H1 (cell line): ENCODE data around the gene CST5. TPM values are rescaled to one million over a fixed set of nuclear protein-coding genes. Genes with fewer than 3 reads are reported as not detected.

Experiments used
- CTCF ChIA-PET: fragments of 300-600 bp; sonication (Branson Sonifier 250); formaldehyde crosslinking; loops from one replicate; lab custom pipeline; 2021; ENCODE audit not compliant: partially characterized antibody; lab: Charles Lee
- POLR2A ChIA-PET: fragments of 300-600 bp; sonication (Branson Sonifier 250); formaldehyde crosslinking; loops from one replicate; lab custom pipeline; 2021; ENCODE audit warnings: inconsistent platforms; ENCODE audit not compliant: partially characterized antibody; lab: Charles Lee
- DNase-seq, 2 experiments: peaks; one replicate each; pipeline versions ENCODE4 v3.0.0 to v3.0.0-alpha.2; 2010 to 2022; ENCODE audit warnings: low spot score in 2 of 2, low read depth in 1 of 2, mixed read lengths in 1 of 2
- FAIRE-seq: peaks from 2 replicates; lab custom pipeline; 2011; peaks lifted over from hg19 to GRCh38; lab: Jason Lieb, UNC
- H2AFZ ChIP-seq: 2 replicates; pipeline ENCODE4 v1.8.1; 2012; ENCODE audit warnings: low read length, inconsistent platforms
- H2AK5ac ChIP-seq: 2 replicates; pipeline ENCODE4 v1.6.1; 2013; ENCODE audit warnings: low read depth, low read length
- H2BK120ac ChIP-seq: replicated peaks from 2 replicates; pipeline ENCODE3; 2013; ENCODE audit warnings: low read depth, low read length, inconsistent platforms
- H2BK12ac ChIP-seq: 2 replicates; pipeline ENCODE4 v1.6.1; 2013; ENCODE audit warnings: low read depth, low read length
- H2BK15ac ChIP-seq: 2 replicates; pipeline ENCODE4 v1.6.1; 2013; ENCODE audit warnings: low read length
- H2BK20ac ChIP-seq: 2 replicates; pipeline ENCODE4 v1.6.1; 2013; ENCODE audit warnings: low read length
- H2BK5ac ChIP-seq: 2 replicates; pipeline ENCODE4 v1.6.1; 2013; ENCODE audit warnings: low read depth, low read length
- H3K14ac ChIP-seq: 2 replicates; pipeline ENCODE4 v1.6.1; 2013; ENCODE audit warnings: inconsistent platforms; ENCODE audit not compliant: insufficient read length
- H3K18ac ChIP-seq: 2 replicates; pipeline ENCODE4 v1.6.1; 2013; ENCODE audit warnings: low read length; ENCODE audit errors: extremely low read depth
- H3K23ac ChIP-seq: 2 replicates; pipeline ENCODE4 v1.6.1; 2013; ENCODE audit warnings: inconsistent platforms; ENCODE audit not compliant: insufficient read length
- H3K23me2 ChIP-seq: 2 replicates; pipeline ENCODE4 v1.6.1; 2013; ENCODE audit warnings: low read depth, low read length
- H3K27ac ChIP-seq: 2 replicates; pipeline ENCODE4 v1.6.1; 2011; ENCODE audit warnings: low read depth, low read length, inconsistent platforms
- H3K27me3 ChIP-seq, 4 experiments: replicated peaks in 1 of 4; 1 replicate in 1 of 4; 2 replicates in 3 of 4; pipeline versions ENCODE4 v1.6.1 to v1.8.1; 2011 to 2013; ENCODE audit warnings: low read length in 3 of 4, mild to moderate bottlenecking in 3 of 4, inconsistent platforms in 2 of 4, mixed read lengths in 2 of 4, moderate library complexity in 1 of 4; ENCODE audit not compliant: control insufficient read depth in 3 of 4, insufficient read depth in 3 of 4; ENCODE audit errors: extremely low read depth in 1 of 4
- H3K36me3 ChIP-seq, 4 experiments: 2 replicates each; pipeline versions ENCODE4 v1.6.1 to v1.8.1; 2011 to 2013; ENCODE audit warnings: mild to moderate bottlenecking in 4 of 4, low read length in 3 of 4, moderate library complexity in 2 of 4, control low read depth in 1 of 4, inconsistent platforms in 1 of 4; ENCODE audit not compliant: insufficient read depth in 4 of 4, control insufficient read depth in 2 of 4
- H3K4ac ChIP-seq: replicated peaks from 2 replicates; pipeline ENCODE3; 2013; ENCODE audit warnings: low read length, low read depth, mixed read lengths, inconsistent platforms; ENCODE audit not compliant: insufficient read length
- H3K4me1 ChIP-seq, 4 experiments: replicated peaks in 1 of 4; 1 replicate in 1 of 4; 2 replicates in 3 of 4; pipeline versions ENCODE4 v1.6.1 to v1.8.1; 2011 to 2013; ENCODE audit warnings: low read length in 3 of 4, inconsistent platforms in 2 of 4, mixed read lengths in 1 of 4; ENCODE audit not compliant: insufficient read depth in 4 of 4, control insufficient read depth in 3 of 4
- H3K4me2 ChIP-seq, 2 experiments: 2 replicates each; pipeline versions ENCODE4 v1.6.1 to v1.8.1; 2011 to 2013; ENCODE audit warnings: low read depth in 2 of 2, low read length in 2 of 2, control low read depth in 1 of 2, inconsistent platforms in 1 of 2, mild to moderate bottlenecking in 1 of 2; ENCODE audit not compliant: insufficient read depth in 1 of 2
- H3K4me3 ChIP-seq, 4 experiments: fragments of 200-600, 300-600 bp in 1 of 4; sonication (generic), shearing (Covaris generic), sonication (Bioruptor Twin) in 1 of 4; 2 replicates each; pipeline versions ENCODE4 v1.5.1 to v1.8.1; 2011 to 2016; ENCODE audit warnings: low read length in 4 of 4, low read depth in 3 of 4, control low read depth in 2 of 4, inconsistent platforms in 2 of 4, mild to moderate bottlenecking in 2 of 4, mixed read lengths in 1 of 4, moderate library complexity in 1 of 4; ENCODE audit not compliant: insufficient read depth in 2 of 4; ENCODE audit errors: extremely low read depth in 1 of 4
- H3K56ac ChIP-seq: replicated peaks from 2 replicates; pipeline ENCODE3; 2013; ENCODE audit warnings: low read depth, mild to moderate bottlenecking, mixed read lengths, low read length, inconsistent platforms; ENCODE audit not compliant: insufficient read length
- H3K79me1 ChIP-seq: 2 replicates; pipeline ENCODE4 v1.6.1; 2013; ENCODE audit warnings: low read depth, low read length, control low read depth
- H3K79me2 ChIP-seq, 2 experiments: 2 replicates each; pipeline versions ENCODE4 v1.6.1 to v1.8.1; 2012 to 2013; ENCODE audit warnings: low read length in 2 of 2, mild to moderate bottlenecking in 2 of 2, inconsistent platforms in 1 of 2; ENCODE audit not compliant: insufficient read depth in 2 of 2, control insufficient read depth in 1 of 2
- H3K9ac ChIP-seq, 4 experiments: replicated peaks in 1 of 4; 1 replicate in 1 of 4; 2 replicates in 3 of 4; pipeline versions ENCODE4 v1.6.1 to v1.8.1; 2011 to 2013; ENCODE audit warnings: low read depth in 3 of 4, low read length in 3 of 4, control low read depth in 2 of 4, mild to moderate bottlenecking in 2 of 4, moderate library complexity in 2 of 4, inconsistent platforms in 1 of 4; ENCODE audit errors: extremely low read depth in 1 of 4
- H3K9me3 ChIP-seq, 2 experiments: 2 replicates each; pipeline versions ENCODE4 v1.6.1 to v1.8.1; 2012 to 2013; ENCODE audit warnings: mild to moderate bottlenecking in 2 of 2, moderate library complexity in 2 of 2, control low read depth in 1 of 2, inconsistent platforms in 1 of 2, low read depth in 1 of 2, low read length in 1 of 2, mixed read lengths in 1 of 2; ENCODE audit not compliant: insufficient read depth in 2 of 2
- H4K20me1 ChIP-seq, 2 experiments: replicated peaks in 1 of 2; 2 replicates each; pipeline versions ENCODE3 to v1.8.1; 2011 to 2013; ENCODE audit warnings: inconsistent platforms in 2 of 2, low read length in 2 of 2, mild to moderate bottlenecking in 1 of 2; ENCODE audit not compliant: insufficient read depth in 2 of 2, control insufficient read depth in 1 of 2
- H4K5ac ChIP-seq: 2 replicates; pipeline ENCODE4 v1.6.1; 2013; ENCODE audit warnings: low read length, low read depth, mixed read lengths, inconsistent platforms; ENCODE audit not compliant: insufficient read length
- H4K8ac ChIP-seq: 2 replicates; pipeline ENCODE4 v1.8.0; 2013; ENCODE audit warnings: mild to moderate bottlenecking, moderate library complexity, low read length, inconsistent platforms; ENCODE audit not compliant: insufficient read depth; ENCODE audit errors: extremely low read depth
- H4K91ac ChIP-seq: replicated peaks from 2 replicates; pipeline ENCODE3; 2013; ENCODE audit warnings: low read length, mixed read lengths, inconsistent platforms; ENCODE audit not compliant: insufficient read length
- ATF3 ChIP-seq: IDR thresholded peaks from 2 replicates; pipeline ENCODE4 v1.6.1; 2011; ENCODE audit warnings: low read depth, mild to moderate bottlenecking, low read length; ENCODE audit not compliant: insufficient read depth
- CTCF ChIP-seq, 3 experiments: IDR thresholded peaks; 1 replicate in 2 of 3; 2 replicates in 1 of 3; pipeline versions ENCODE4 v1.5.1 to v1.6.1; 2011; ENCODE audit warnings: low read length in 3 of 3, mild to moderate bottlenecking in 3 of 3, inconsistent platforms in 2 of 3, low read depth in 1 of 3, moderate library complexity in 1 of 3; ENCODE audit not compliant: insufficient read depth in 1 of 3; ENCODE audit errors: control extremely low read depth in 1 of 3
- EGR1 ChIP-seq: IDR thresholded peaks from 2 replicates; pipeline ENCODE4 v1.6.1; 2011; ENCODE audit warnings: low read depth, low read length, borderline replicate concordance
- FOSL1 ChIP-seq: IDR thresholded peaks from 2 replicates; pipeline ENCODE4 v1.6.1; 2011; ENCODE audit warnings: mild to moderate bottlenecking, low read depth, low read length, moderate library complexity; ENCODE audit not compliant: insufficient read depth
- WGBS, 2 experiments: shearing (Covaris generic) in 1 of 2; methylation state at CpG; one replicate each; pipeline versions ENCODE4 v1.1.6 to v1.1.7; 2013 to 2015; ENCODE audit warnings: low lambda C conversion rate in 2 of 2, mixed read lengths in 2 of 2, inconsistent platforms in 1 of 2, low coverage in 1 of 2, missing lambda C conversion rate in 1 of 2; ENCODE audit not compliant: insufficient replicate concordance in 2 of 2, insufficient coverage in 1 of 2, insufficient read length in 1 of 2; ENCODE audit errors: extremely low coverage in 1 of 2, missing lambda C conversion rate in 1 of 2; 5-methylcytosine and 5-hydroxymethylcytosine counted together
- polyA plus RNA-seq, 7 experiments: library from polyadenylated mRNA; depleted of rRNA in 3 of 7; stranded (reverse) in 5 of 7; unstranded in 2 of 7; fragments of >200 nt in 5 of 7; fragments of 200-250 nt in 2 of 7; gene quantifications; 1 replicate in 5 of 7; 2 replicates in 1 of 7; 4 replicates in 1 of 7; pipeline versions ENCODE4 v1.2.1 to v1.2.3, GENCODE V29; 2011 to 2013; ENCODE audit warnings: missing spikeins in 2 of 7, mixed read lengths in 2 of 7
- total RNA-seq: library from RNA; stranded (reverse); fragmentation: NEBNext Ultra II Directional; extraction: Animal tissue kit (Norgen Biotek cat#: 25700); gene quantifications from 2 replicates; pipeline ENCODE4 v1.2.1, GENCODE V29; 2021

CST5 gene
- total and polyA plus RNA-seq, 2 of the 8 experiments (the other 6 are each of a cell fraction or from before 2014, with no cell fraction given), result not detected

- Histone ChIP-seq H2AFZ (no peak overlapping the region), H3K23ac (no peak overlapping the region), H2BK120ac (no peak overlapping the region), H3K4ac (no peak overlapping the region), H3K79me1 (no peaks in the 10 kb centered on the region), H4K91ac (no peak overlapping the region), H3K4me2 (no peak overlapping the region), H2AK5ac (no peak overlapping the region), H2BK15ac (no peak overlapping the region), H3K4me1 (peaks cover 0 to 4% (median 1%) of the 10 kb centered on the region in 4 experiments; a peak in 2 of 7 replicates), H2BK5ac (no peak overlapping the region), H3K79me2 (no peaks in the 10 kb centered on the region), H3K27ac (no peak overlapping the region), H2BK12ac (no peak overlapping the region), H3K36me3 (no peaks in the 10 kb centered on the region), H3K9me3 (no peaks in the 10 kb centered on the region), H4K5ac (no peak overlapping the region), H3K27me3 (no peaks in the 10 kb centered on the region), H2BK20ac (no peak overlapping the region), H3K23me2 (no peaks in the 10 kb centered on the region; the same call in 1 of the 2 replicates), H3K4me3 (no peak overlapping the region), H3K18ac (no peak overlapping the region), H3K9ac (no peak overlapping the region), H3K14ac (no peak overlapping the region), H3K56ac (no peak overlapping the region), H4K8ac (no peak overlapping the region), H4K20me1 (no peaks in the 10 kb centered on the region)
- DNase-seq (no peak), FAIRE-seq (no peak)
- TF ChIP-seq CTCF (IDR thresholded peaks at IDR 0.05; ENCODE audit: control extremely low read depth in 1 of 3, insufficient read depth in 1 of 3, low read depth in 1 of 3, low read length in 3 of 3), result no peak
- no peak for TF ChIP-seq FOSL1
- no peak for TF ChIP-seq ATF3
- no peak for TF ChIP-seq EGR1
- CTCF ChIA-PET, result no interaction called here
- POLR2A ChIA-PET, result no interaction called here
- 84% methylated on average over 2 of the region's 4 CpGs; no CpG with 5 or more reads in 1 of the 2 experiments for WGBS, 2 experiments
These were observed 39.3 kb upstream of the CST5 start for GRCh38 chr20:23918896-23919295.
